RPMI8226 (cell line): ENCODE measurements around the gene SCARB1.

Experiments used
- DNase-seq: peaks from one replicate; pipeline ENCODE4 v3.0.0-alpha.2; 2015

SCARB1 gene

GRCh38 chr12:124819080-124819479 lies 44.6 kb downstream of the SCARB1 start:
- DNase-seq, result no peak

GRCh38 chr12:124817076-124818000 lies 46.3 kb downstream of the SCARB1 start:
- no peak for DNase-seq

GRCh38 chr12:124816295-124816854 lies 47.3 kb downstream of the SCARB1 start:
- no peak for DNase-seq

- no peak for DNase-seq
Observed at GRCh38 chr12:124814741-124815613, 48.7 kb downstream of the SCARB1 start.

GRCh38 chr12:124813782-124814181 lies 49.9 kb downstream of the SCARB1 start:
- no peak for DNase-seq

- no peak for DNase-seq
Observed at GRCh38 chr12:124812979-124813378, 50.7 kb downstream of the SCARB1 start.

GRCh38 chr12:124812356-124812755 lies 51.3 kb downstream of the SCARB1 start:
- DNase-seq, result no peak

- no peak for DNase-seq
Observed at GRCh38 chr12:124811633-124812032, 52.0 kb downstream of the SCARB1 start.

GRCh38 chr12:124809878-124810277 lies 53.8 kb downstream of the SCARB1 start:
- DNase-seq, result no peak

- no peak for DNase-seq
Observed at GRCh38 chr12:124809391-124809790, 54.3 kb downstream of the SCARB1 start.

- no peak for DNase-seq
Observed at GRCh38 chr12:124808272-124808671, 55.4 kb downstream of the SCARB1 start.

GRCh38 chr12:124805876-124806668 lies 57.6 kb downstream of the SCARB1 start:
- DNase-seq, result no peak

- DNase-seq, result no peak
Observed at GRCh38 chr12:124805050-124805449, 58.6 kb downstream of the SCARB1 start.

GRCh38 chr12:124804011-124804621 lies 59.5 kb downstream of the SCARB1 start:
- no peak for DNase-seq

GRCh38 chr12:124802361-124802760 lies 61.3 kb downstream of the SCARB1 start:
- no peak for DNase-seq

GRCh38 chr12:124800506-124800905 lies 63.2 kb downstream of the SCARB1 start:
- DNase-seq, result no peak

- DNase-seq, result no peak
Observed at GRCh38 chr12:124797321-124797720, 66.3 kb downstream of the SCARB1 start.

GRCh38 chr12:124796303-124796960 lies 67.2 kb downstream of the SCARB1 start:
- no peak for DNase-seq

- no peak for DNase-seq
Observed at GRCh38 chr12:124795081-124795948, 68.3 kb downstream of the SCARB1 start.

- DNase-seq, result no peak
Observed at GRCh38 chr12:124792961-124793441, 70.7 kb downstream of the SCARB1 start.
